B cell (primary cell): ENCODE results near the gene HIBCH. TPM values are rescaled to one million over a fixed set of nuclear protein-coding genes. Genes with fewer than 3 reads are reported as not detected.
A peak's percentile ranks its signal among the peaks of the same experiment; 100 is the strongest.

Experiments used
- ATAC-seq: fragments of 200-7000 bp; cut with Tn5 transposase; one replicate; pipeline ENCODE4 v1.10.0; 2021; ENCODE audit warnings: low read depth, mild to moderate bottlenecking, moderate number of reproducible peaks, moderate library complexity
- CTCF ChIA-PET: fragments of 350-600 bp; sonication (Branson Sonifier 250); formaldehyde crosslinking; loops from one replicate; lab custom pipeline; 2021; ENCODE audit warnings: antibody characterized with exemption, inconsistent platforms; lab: Charles Lee
- POLR2A ChIA-PET: fragments of 350-600 bp; sonication (Branson Sonifier 250); formaldehyde crosslinking; loops from one replicate; lab custom pipeline; 2021; ENCODE audit warnings: antibody characterized with exemption; lab: Charles Lee
- DNase-seq: peaks from one replicate; pipeline ENCODE4 v3.0.0; 2013
- H2AFZ ChIP-seq: 2 replicates; pipeline ENCODE4 v1.6.1; 2012; ENCODE audit warnings: mild to moderate bottlenecking, low read depth, low read length; ENCODE audit not compliant: insufficient read depth, poor library complexity, severe bottlenecking
- H3K27ac ChIP-seq, 2 donors: 1 replicate in 1 of 2; 2 replicates in 1 of 2; pipeline ENCODE4 v1.5.1; 2012 to 2013; ENCODE audit warnings: low read length in 2 of 2, mild to moderate bottlenecking in 2 of 2, moderate library complexity in 1 of 2
- H3K27me3 ChIP-seq, 4 experiments: fragments of 200-600 bp in 1 of 4; sonication (generic) in 1 of 4; replicated peaks in 1 of 4; 1 replicate in 2 of 4; 2 replicates in 2 of 4; pipeline versions ENCODE4 v1.6.1 to v1.7.0; 2013 to 2016; ENCODE audit warnings: low read length in 3 of 4, mild to moderate bottlenecking in 2 of 4, mixed read lengths in 1 of 4, moderate library complexity in 1 of 4; ENCODE audit not compliant: insufficient read depth in 4 of 4, control insufficient read depth in 3 of 4; ENCODE audit errors: control extremely low read depth in 1 of 4
- H3K36me3 ChIP-seq, 2 experiments: replicated peaks in 1 of 2; 1 replicate in 1 of 2; 2 replicates in 1 of 2; pipeline versions ENCODE4 v1.6.1 to v1.7.1; 2013; ENCODE audit warnings: low read length in 1 of 2; ENCODE audit not compliant: insufficient read depth in 2 of 2, control insufficient read depth in 1 of 2; ENCODE audit errors: control extremely low read depth in 1 of 2, extremely low read depth in 1 of 2
- H3K4me1 ChIP-seq, 2 donors: fragments of 200-600 bp in 1 of 2; sonication (generic) in 1 of 2; 1 replicate in 1 of 2; 2 replicates in 1 of 2; pipeline versions ENCODE4 v1.5.1 to v1.6.1; 2013 to 2017; ENCODE audit warnings: low read length in 2 of 2; ENCODE audit not compliant: control insufficient read depth in 2 of 2, insufficient read depth in 2 of 2
- H3K4me2 ChIP-seq: replicated peaks from 2 replicates; pipeline ENCODE3; 2012; ENCODE audit warnings: mild to moderate bottlenecking, low read depth, low read length; ENCODE audit not compliant: poor library complexity, severe bottlenecking
- H3K4me3 ChIP-seq, 5 experiments: fragments of 200-600 bp in 1 of 5; sonication (generic) in 1 of 5; 1 replicate in 3 of 5; 2 replicates in 2 of 5; pipeline versions ENCODE4 v1.5.1 to v1.7.0; 2011 to 2016; ENCODE audit warnings: low read length in 4 of 5, mild to moderate bottlenecking in 4 of 5, low read depth in 2 of 5, control low read depth in 1 of 5, moderate library complexity in 1 of 5; ENCODE audit not compliant: insufficient read depth in 1 of 5; ENCODE audit errors: control extremely low read depth in 1 of 5, extremely low read depth in 1 of 5
- H3K79me2 ChIP-seq: fragments of 200-600 bp; sonication (generic); one replicate; pipeline ENCODE4 v1.6.0; 2016; ENCODE audit warnings: low read length; ENCODE audit not compliant: control insufficient read depth, insufficient read depth
- H3K9ac ChIP-seq: fragments of 200-600 bp; sonication (generic); 2 replicates; pipeline ENCODE4 v1.6.1; 2017; ENCODE audit warnings: mild to moderate bottlenecking, low read length, moderate library complexity
- H3K9me3 ChIP-seq, 3 donors: one replicate each; pipeline versions ENCODE4 v1.6.1 to v1.7.1; 2013; ENCODE audit warnings: low read length in 2 of 3; ENCODE audit not compliant: control insufficient read depth in 2 of 3, insufficient read depth in 1 of 3; ENCODE audit errors: control extremely low read depth in 1 of 3
- H4K20me1 ChIP-seq: 2 replicates; pipeline ENCODE4 v1.6.0; 2012; ENCODE audit warnings: mild to moderate bottlenecking, low read length; ENCODE audit not compliant: insufficient read depth, control insufficient read depth, poor library complexity, severe bottlenecking
- H3K27ac Mint-ChIP-seq: one replicate; pipeline ENCODE4 v1.8.0; 2021; ENCODE audit warnings: mixed read lengths
- H3K27me3 Mint-ChIP-seq: one replicate; pipeline ENCODE4 v1.8.0; 2021; ENCODE audit warnings: mixed read lengths
- H3K4me1 Mint-ChIP-seq: one replicate; pipeline ENCODE4 v1.8.0; 2021; ENCODE audit warnings: mixed read lengths
- H3K4me3 Mint-ChIP-seq: one replicate; pipeline ENCODE4 v1.8.0; 2021; ENCODE audit warnings: mixed read lengths
- H3K9me3 Mint-ChIP-seq: one replicate; pipeline ENCODE4 v1.8.0; 2022; ENCODE audit warnings: mixed read lengths; ENCODE audit not compliant: insufficient read depth
- EZH2 ChIP-seq: IDR thresholded peaks from 2 replicates; pipeline ENCODE4 v1.6.1; 2012; ENCODE audit warnings: borderline replicate concordance, low read depth, mild to moderate bottlenecking, moderate library complexity, low read length; ENCODE audit not compliant: insufficient read depth, poor library complexity, severe bottlenecking
- WGBS: methylation state at CpG from one replicate; pipeline ENCODE4 v1.1.5; 2013; ENCODE audit warnings: missing lambda C conversion rate; ENCODE audit not compliant: insufficient coverage; 5-methylcytosine and 5-hydroxymethylcytosine counted together
- intact Hi-C: fragments of 100-400 bp; cut with micrococcal nuclease; formaldehyde crosslinking; loops from one replicate; pipeline ENCODE4 v1.10.0; 2022
- polyA plus RNA-seq: library from polyadenylated mRNA; depleted of rRNA; stranded (reverse); fragments of >200 nt; gene quantifications from 2 replicates; pipeline ENCODE4 v1.2.3, GENCODE V29; 2012
- total RNA-seq, 2 donors: library from RNA; stranded (reverse); fragments of 120-200 nt in 1 of 2; gene quantifications; 1 replicate in 1 of 2; 2 replicates in 1 of 2; pipeline versions ENCODE4 v1.2.3 to v1.2.4, GENCODE V29; 2013 to 2022
- TF ChIP-seq, protein P1 (sequence below): fragments of 200-600 bp; IDR thresholded peaks from one replicate; pipeline ENCODE4 v1.8.0; 2022; ENCODE audit warnings: antibody characterized with exemption, mild to moderate bottlenecking

Gene HIBCH
- total and polyA plus RNA-seq, 2 donors (not counting 1 experiment from before 2014, with no cell fraction given), result 5.6 to 30.2 TPM

GRCh38 chr2:190217616-190218015 is 102.0 kb downstream of the HIBCH start:
- H3K9ac ChIP-seq, result no peak overlapping the region
- POLR2A ChIA-PET, result no interaction called here
- Mint-ChIP-seq H3K4me1 (peaks cover 13% of the 10 kb centered on the region), H3K4me3 (no peak overlapping the region), H3K9me3 (no peaks in the 10 kb centered on the region), H3K27ac (no peak overlapping the region), H3K27me3 (no peaks in the 10 kb centered on the region)
- CTCF ChIA-PET, result no interaction called here
- no peak for DNase-seq
- no peak overlapping the region for H3K27ac ChIP-seq
- WGBS, result 100% methylated on average over 3 of the region's 7 CpGs
- TF ChIP-seq EZH2, result no peak
- TF ChIP-seq, protein P1, sequence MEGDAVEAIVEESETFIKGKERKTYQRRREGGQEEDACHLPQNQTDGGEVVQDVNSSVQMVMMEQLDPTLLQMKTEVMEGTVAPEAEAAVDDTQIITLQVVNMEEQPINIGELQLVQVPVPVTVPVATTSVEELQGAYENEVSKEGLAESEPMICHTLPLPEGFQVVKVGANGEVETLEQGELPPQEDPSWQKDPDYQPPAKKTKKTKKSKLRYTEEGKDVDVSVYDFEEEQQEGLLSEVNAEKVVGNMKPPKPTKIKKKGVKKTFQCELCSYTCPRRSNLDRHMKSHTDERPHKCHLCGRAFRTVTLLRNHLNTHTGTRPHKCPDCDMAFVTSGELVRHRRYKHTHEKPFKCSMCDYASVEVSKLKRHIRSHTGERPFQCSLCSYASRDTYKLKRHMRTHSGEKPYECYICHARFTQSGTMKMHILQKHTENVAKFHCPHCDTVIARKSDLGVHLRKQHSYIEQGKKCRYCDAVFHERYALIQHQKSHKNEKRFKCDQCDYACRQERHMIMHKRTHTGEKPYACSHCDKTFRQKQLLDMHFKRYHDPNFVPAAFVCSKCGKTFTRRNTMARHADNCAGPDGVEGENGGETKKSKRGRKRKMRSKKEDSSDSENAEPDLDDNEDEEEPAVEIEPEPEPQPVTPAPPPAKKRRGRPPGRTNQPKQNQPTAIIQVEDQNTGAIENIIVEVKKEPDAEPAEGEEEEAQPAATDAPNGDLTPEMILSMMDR, result no peak
- H3K27me3 ChIP-seq, result no peaks in the 10 kb centered on the region
- no peak overlapping the region for H2AFZ ChIP-seq
- no peak for ATAC-seq
- no peak overlapping the region for H3K4me3 ChIP-seq
- no peaks in the 10 kb centered on the region for H3K9me3 ChIP-seq
- no peaks in the 10 kb centered on the region for H3K4me1 ChIP-seq
- H3K79me2 ChIP-seq, result no peaks in the 10 kb centered on the region
- H3K36me3 ChIP-seq, result peaks cover 4 to 13% of the 10 kb centered on the region in 2 experiments
- H3K4me2 ChIP-seq, result no peak overlapping the region
- no peaks in the 10 kb centered on the region for H4K20me1 ChIP-seq
- intact Hi-C loops, result no loop called here

- no peak overlapping the region for H3K9ac ChIP-seq
- H3K27me3 ChIP-seq, result no peaks in the 10 kb centered on the region
- WGBS, result 57% methylated on average over 3 of the region's 3 CpGs
- no peaks in the 10 kb centered on the region for H4K20me1 ChIP-seq
- DNase-seq, result peak; percentile 9
- no peaks in the 10 kb centered on the region for H3K79me2 ChIP-seq
- H3K4me1 ChIP-seq, result no peaks in the 10 kb centered on the region
- Mint-ChIP-seq H3K27ac (no peak overlapping the region), H3K9me3 (no peaks in the 10 kb centered on the region), H3K27me3 (no peaks in the 10 kb centered on the region), H3K4me3 (no peak overlapping the region), H3K4me1 (peaks cover 13% of the 10 kb centered on the region)
- intact Hi-C loops, result no loop called here
- POLR2A ChIA-PET, result no interaction called here
- peaks cover 2 to 15% of the 10 kb centered on the region in 2 experiments for H3K36me3 ChIP-seq
- CTCF ChIA-PET, result no interaction called here
- H3K4me3 ChIP-seq, result no peak overlapping the region
- no peak for TF ChIP-seq EZH2
- TF ChIP-seq, protein P1, result no peak
- no peak for ATAC-seq
- no peak overlapping the region for H3K4me2 ChIP-seq
- H3K9me3 ChIP-seq, result no peaks in the 10 kb centered on the region
- no peak overlapping the region for H3K27ac ChIP-seq
- no peak overlapping the region for H2AFZ ChIP-seq
Observed at GRCh38 chr2:190216829-190217228, 102.8 kb downstream of the HIBCH start.
